Skeletal muscle tissue (tissue), 4 donors: ENCODE data around the gene LRRTM4. TPM values are rescaled to one million over a fixed set of nuclear protein-coding genes. Genes with fewer than 3 reads are reported as not detected.
"Not testable (repeated sequence)": the region's sequence is repeated elsewhere in the genome, so short reads cannot be mapped to it uniquely, and the experiment has no call there.

Source experiments
- H3K27ac ChIP-seq: one replicate; pipeline ENCODE4 v1.7.0; 2013; ENCODE audit warnings: mild to moderate bottlenecking, low read depth, low read length, inconsistent platforms
- H3K27me3 ChIP-seq, 3 donors: one replicate each; pipeline ENCODE4 v1.7.0; 2013; ENCODE audit warnings: low read length in 3 of 3; ENCODE audit not compliant: control insufficient read depth in 3 of 3, insufficient read depth in 3 of 3
- H3K36me3 ChIP-seq, 3 donors: one replicate each; pipeline ENCODE4 v1.7.0; 2013; ENCODE audit warnings: low read length in 3 of 3; ENCODE audit not compliant: control insufficient read depth in 3 of 3, insufficient read depth in 3 of 3
- H3K4me1 ChIP-seq, 3 donors: one replicate each; pipeline ENCODE4 v1.7.0; 2013; ENCODE audit warnings: low read length in 3 of 3, mild to moderate bottlenecking in 3 of 3; ENCODE audit not compliant: control insufficient read depth in 3 of 3, insufficient read depth in 3 of 3
- H3K4me3 ChIP-seq, 3 donors: one replicate each; pipeline ENCODE4 v1.7.0; 2013; ENCODE audit warnings: low read length in 3 of 3
- H3K9ac ChIP-seq, 3 donors: one replicate each; pipeline ENCODE4 v1.7.0; 2013; ENCODE audit warnings: low read length in 3 of 3, mild to moderate bottlenecking in 3 of 3, moderate library complexity in 2 of 3, low read depth in 1 of 3
- H3K9me3 ChIP-seq, 3 donors: one replicate each; pipeline ENCODE4 v1.7.0; 2013; ENCODE audit warnings: low read length in 3 of 3; ENCODE audit not compliant: control insufficient read depth in 3 of 3
- total RNA-seq: library from RNA; depleted of rRNA; stranded (reverse); fragments of >200 nt; gene quantifications from one replicate; pipeline ENCODE4 v1.2.3, GENCODE V29; 2014
- donor health status: Osteomylitis.

LRRTM4 gene
- total RNA-seq, 1 donor from 2014 or later: 1.6 TPM

GRCh38 chr2:77193858-77194448, 328.2 kb downstream of the LRRTM4 start:
- no peaks in the 10 kb centered on the region for H3K4me1 ChIP-seq
- no peak overlapping the region for H3K4me3 ChIP-seq
- no peak overlapping the region for H3K9ac ChIP-seq
- no peak overlapping the region for H3K27ac ChIP-seq
- no peaks in the 10 kb centered on the region for H3K9me3 ChIP-seq
- H3K27me3 ChIP-seq: no peaks in the 10 kb centered on the region
- H3K36me3 ChIP-seq: no peaks in the 10 kb centered on the region

DNA sequence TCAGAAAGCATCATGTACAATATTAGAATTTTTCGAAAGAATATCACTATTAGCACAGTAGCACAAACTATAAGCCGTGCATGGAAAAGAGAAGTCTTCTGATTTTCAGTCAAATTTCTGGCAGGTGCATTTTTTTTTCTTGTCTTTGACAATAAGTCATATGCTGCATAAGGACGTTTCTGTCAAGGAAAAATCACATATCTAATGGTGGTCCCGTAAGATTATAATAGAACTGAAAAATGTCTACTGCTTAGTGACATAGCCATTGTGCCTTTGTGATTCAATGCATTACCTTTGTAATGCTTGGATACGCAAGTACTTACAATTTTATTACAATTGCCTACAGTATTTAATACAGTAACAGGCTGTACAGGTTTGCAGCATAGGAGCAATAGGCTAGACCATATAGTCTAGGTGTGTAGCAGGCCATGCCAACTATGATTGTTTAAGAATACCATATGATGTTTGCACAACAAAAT, 329.3 kb downstream of the LRRTM4 start:
- Histone ChIP-seq H3K9me3 (no peaks in the 10 kb centered on the region), H3K9ac (no peak overlapping the region), H3K36me3 (no peaks in the 10 kb centered on the region), H3K4me1 (no peaks in the 10 kb centered on the region), H3K27ac (no peak overlapping the region), H3K27me3 (no peaks in the 10 kb centered on the region), H3K4me3 (no peak overlapping the region)

- H3K4me1 ChIP-seq: no peaks in the 10 kb centered on the region
- H3K9ac ChIP-seq: no peak overlapping the region
- no peaks in the 10 kb centered on the region for H3K36me3 ChIP-seq
- H3K27ac ChIP-seq: no peak overlapping the region
- H3K4me3 ChIP-seq: no peak overlapping the region
- H3K27me3 ChIP-seq: no peaks in the 10 kb centered on the region
- no peaks in the 10 kb centered on the region for H3K9me3 ChIP-seq
Measured at GRCh38 chr2:77191665-77192064, 330.5 kb downstream of the LRRTM4 start.

DNA sequence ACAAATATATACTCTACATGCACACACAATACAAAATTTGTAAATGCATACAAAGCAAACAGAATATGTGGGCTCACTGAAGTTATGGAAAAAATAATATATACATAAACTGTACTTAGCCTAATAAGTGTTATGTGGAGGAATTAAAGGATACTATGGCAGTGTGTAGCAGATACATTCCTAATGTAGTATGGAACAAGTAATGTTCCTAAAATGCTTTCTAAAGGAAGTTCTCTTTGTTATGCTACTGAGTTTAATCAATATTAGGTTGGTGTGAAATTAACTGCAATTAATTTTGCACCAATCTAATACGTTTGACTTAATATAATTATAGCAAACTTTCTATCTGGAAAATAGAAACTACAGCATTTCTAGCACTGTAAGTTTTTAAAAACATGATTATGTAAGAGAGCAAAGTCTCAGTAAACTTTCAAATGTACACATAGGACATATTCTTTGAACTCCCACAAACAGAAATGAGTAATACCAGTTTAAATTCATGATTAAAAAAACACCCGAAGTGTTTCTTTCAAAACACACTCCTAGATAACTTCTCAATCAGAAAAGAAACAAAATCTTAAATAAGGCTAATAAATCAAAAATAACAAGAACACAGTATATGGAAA, 331.3 kb downstream of the LRRTM4 start:
- Histone ChIP-seq H3K27me3 (no peaks in the 10 kb centered on the region), H3K9ac (no peak overlapping the region), H3K4me3 (no peak overlapping the region), H3K9me3 (no peaks in the 10 kb centered on the region), H3K27ac (no peak overlapping the region), H3K4me1 (no peaks in the 10 kb centered on the region), H3K36me3 (no peaks in the 10 kb centered on the region)

GRCh38 chr2:77185052-77185451, 337.1 kb downstream of the LRRTM4 start:
- H3K9ac ChIP-seq: no peak overlapping the region
- H3K36me3 ChIP-seq: no peaks in the 10 kb centered on the region
- H3K9me3 ChIP-seq: no peaks in the 10 kb centered on the region
- H3K27me3 ChIP-seq: no peaks in the 10 kb centered on the region
- no peak overlapping the region for H3K4me3 ChIP-seq
- H3K4me1 ChIP-seq: no peaks in the 10 kb centered on the region
- no peak overlapping the region for H3K27ac ChIP-seq

DNA sequence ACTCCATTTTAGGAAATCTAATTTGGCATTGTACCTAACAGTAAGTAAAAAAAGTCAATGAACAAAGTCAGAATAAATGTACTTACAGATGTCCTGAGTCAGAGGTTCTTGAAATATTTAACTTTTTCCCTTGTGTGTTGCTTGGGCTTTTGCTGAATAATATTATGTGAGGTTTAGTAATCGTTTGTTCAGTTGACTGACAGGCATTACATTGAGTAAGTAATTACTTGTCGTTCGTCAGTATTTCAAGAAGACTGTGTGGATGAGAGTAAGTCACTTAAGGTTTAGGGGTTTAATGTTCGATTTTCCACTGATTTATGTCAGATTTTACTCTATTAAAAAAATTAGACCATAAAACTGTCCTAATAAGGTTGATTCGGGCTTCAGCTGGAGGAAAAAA, 342.9 kb downstream of the LRRTM4 start:
- H3K27me3 ChIP-seq: no peaks in the 10 kb centered on the region
- no peaks in the 10 kb centered on the region for H3K9me3 ChIP-seq
- H3K4me1 ChIP-seq: no peaks in the 10 kb centered on the region
- no peak overlapping the region for H3K27ac ChIP-seq
- H3K36me3 ChIP-seq: no peaks in the 10 kb centered on the region
- H3K9ac ChIP-seq: no peak overlapping the region
- no peak overlapping the region for H3K4me3 ChIP-seq

- H3K27ac ChIP-seq, H3K4me3 ChIP-seq, H3K9ac ChIP-seq, H3K27me3 ChIP-seq, H3K9me3 ChIP-seq, H3K4me1 ChIP-seq, H3K36me3 ChIP-seq: not testable (repeated sequence)
Measured at GRCh38 chr2:77175266-77175780, 346.9 kb downstream of the LRRTM4 start.

- Histone ChIP-seq H3K9me3 (no peaks in the 10 kb centered on the region), H3K9ac (no peak overlapping the region), H3K27ac (no peak overlapping the region), H3K27me3 (no peaks in the 10 kb centered on the region), H3K36me3 (no peaks in the 10 kb centered on the region), H3K4me3 (no peak overlapping the region), H3K4me1 (no peaks in the 10 kb centered on the region)
Measured at GRCh38 chr2:77169426-77169825, 352.8 kb downstream of the LRRTM4 start.

DNA sequence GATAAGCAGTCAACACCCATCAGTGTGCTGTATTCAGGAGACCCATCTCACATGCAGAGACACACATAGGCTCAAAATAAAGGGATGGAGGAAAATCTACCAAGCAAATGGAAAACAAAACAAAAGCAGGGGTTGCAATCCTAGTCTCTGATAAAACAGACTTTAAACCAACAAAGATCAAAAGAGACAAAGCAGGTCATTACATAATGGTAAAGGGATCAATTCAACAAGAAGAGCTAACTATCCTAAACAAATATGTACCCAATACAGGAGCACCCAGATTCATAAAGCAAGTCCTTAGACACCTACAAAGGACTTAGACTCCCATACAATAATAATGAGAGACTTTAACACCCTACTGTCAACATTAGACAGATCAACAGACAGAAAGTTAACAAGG, 358.2 kb downstream of the LRRTM4 start:
- not testable (repeated sequence) for H3K4me3 ChIP-seq, H3K9ac ChIP-seq, H3K36me3 ChIP-seq, H3K27me3 ChIP-seq, H3K27ac ChIP-seq, H3K4me1 ChIP-seq, H3K9me3 ChIP-seq

- Histone ChIP-seq H3K27me3 (no peaks in the 10 kb centered on the region), H3K36me3 (no peaks in the 10 kb centered on the region), H3K27ac (no peak overlapping the region), H3K9ac (no peak overlapping the region), H3K9me3 (peaks cover 0 to 3% (median 0%) of the 10 kb centered on the region in 3 donors), H3K4me1 (no peaks in the 10 kb centered on the region), H3K4me3 (no peak overlapping the region)
Measured at GRCh38 chr2:77161009-77161408, 361.2 kb downstream of the LRRTM4 start.
